ENCODE data around the gene TBC1D9. TPM values are rescaled to one million over a fixed set of nuclear protein-coding genes. Genes with fewer than 3 reads are reported as not detected.

The TBC1D9 gene
- polyA plus RNA-seq, 1 donor (not counting 4 experiments of a cell fraction or from before 2014, with no cell fraction given): 11.6 TPM

GRCh38 chr4:140633951-140634350 is 122.2 kb downstream of the TBC1D9 start:
- H3K4me3 ChIP-seq (ENCODE audit: control insufficient read depth in 2 of 3, extremely low read depth in 1 of 3, insufficient read depth in 2 of 3, low read depth in 1 of 3, low read length in 3 of 3): no peak overlapping the region
- H3K27me3 ChIP-seq (ENCODE audit: control insufficient read depth, extremely low read depth, insufficient read depth, low read length): no peaks in the 10 kb centered on the region
- H4K20me1 ChIP-seq (ENCODE audit: control insufficient read depth, extremely low read depth, insufficient read depth, low read length): no peaks in the 10 kb centered on the region
- no peaks in the 10 kb centered on the region for H3K79me2 ChIP-seq (ENCODE audit: control insufficient read depth, insufficient read depth, low read length)
- FAIRE-seq: no peak
- no peaks in the 10 kb centered on the region for H3K9me1 ChIP-seq (ENCODE audit: control insufficient read depth, extremely low read depth, insufficient read depth, low read length)
- dilution Hi-C loops (cut with MboI; ENCODE audit: extremely low pct_ligation_motif_present, low sequenced_read_pairs): no loop called here
- no peak overlapping the region for H3K27ac ChIP-seq (ENCODE audit: control insufficient read depth, insufficient read depth, low read length)
- no peak overlapping the region for H3K4me2 ChIP-seq (ENCODE audit: control insufficient read depth, extremely low read depth, insufficient read depth, low read depth, low read length)
- peaks cover 0 to 4% of the 10 kb centered on the region in 2 experiments for H3K36me3 ChIP-seq (ENCODE audit: control insufficient read depth in 2 of 2, extremely low read depth in 1 of 2, insufficient read depth in 2 of 2, low read length in 2 of 2)
- H3K9me3 ChIP-seq (ENCODE audit: control insufficient read depth, low read depth, low read length): no peaks in the 10 kb centered on the region
- H3K9ac ChIP-seq (ENCODE audit: control insufficient read depth, extremely low read depth, insufficient read depth, low read length): no peak overlapping the region
- TF ChIP-seq, protein P1, sequence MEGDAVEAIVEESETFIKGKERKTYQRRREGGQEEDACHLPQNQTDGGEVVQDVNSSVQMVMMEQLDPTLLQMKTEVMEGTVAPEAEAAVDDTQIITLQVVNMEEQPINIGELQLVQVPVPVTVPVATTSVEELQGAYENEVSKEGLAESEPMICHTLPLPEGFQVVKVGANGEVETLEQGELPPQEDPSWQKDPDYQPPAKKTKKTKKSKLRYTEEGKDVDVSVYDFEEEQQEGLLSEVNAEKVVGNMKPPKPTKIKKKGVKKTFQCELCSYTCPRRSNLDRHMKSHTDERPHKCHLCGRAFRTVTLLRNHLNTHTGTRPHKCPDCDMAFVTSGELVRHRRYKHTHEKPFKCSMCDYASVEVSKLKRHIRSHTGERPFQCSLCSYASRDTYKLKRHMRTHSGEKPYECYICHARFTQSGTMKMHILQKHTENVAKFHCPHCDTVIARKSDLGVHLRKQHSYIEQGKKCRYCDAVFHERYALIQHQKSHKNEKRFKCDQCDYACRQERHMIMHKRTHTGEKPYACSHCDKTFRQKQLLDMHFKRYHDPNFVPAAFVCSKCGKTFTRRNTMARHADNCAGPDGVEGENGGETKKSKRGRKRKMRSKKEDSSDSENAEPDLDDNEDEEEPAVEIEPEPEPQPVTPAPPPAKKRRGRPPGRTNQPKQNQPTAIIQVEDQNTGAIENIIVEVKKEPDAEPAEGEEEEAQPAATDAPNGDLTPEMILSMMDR (optimal IDR thresholded peaks at IDR 0.05 in 1 of 3, IDR thresholded peaks at IDR 0.05 in 1 of 3, conservative IDR thresholded peaks at IDR 0.05 in 1 of 3; ENCODE audit: extremely low read depth in 1 of 3, insufficient read depth in 2 of 3, low read length in 3 of 3): no peak
- no peak for TF ChIP-seq EZH2 (IDR thresholded peaks at IDR 0.05; ENCODE audit: low read length)
- H3K4me1 ChIP-seq (ENCODE audit: control insufficient read depth, extremely low read depth, insufficient read depth, low read length): peaks cover 8% of the 10 kb centered on the region
- DNase-seq (ENCODE audit: low read depth, low spot score): no peak
- no peak overlapping the region for H2AFZ ChIP-seq (ENCODE audit: control insufficient read depth, low read length)

DNA sequence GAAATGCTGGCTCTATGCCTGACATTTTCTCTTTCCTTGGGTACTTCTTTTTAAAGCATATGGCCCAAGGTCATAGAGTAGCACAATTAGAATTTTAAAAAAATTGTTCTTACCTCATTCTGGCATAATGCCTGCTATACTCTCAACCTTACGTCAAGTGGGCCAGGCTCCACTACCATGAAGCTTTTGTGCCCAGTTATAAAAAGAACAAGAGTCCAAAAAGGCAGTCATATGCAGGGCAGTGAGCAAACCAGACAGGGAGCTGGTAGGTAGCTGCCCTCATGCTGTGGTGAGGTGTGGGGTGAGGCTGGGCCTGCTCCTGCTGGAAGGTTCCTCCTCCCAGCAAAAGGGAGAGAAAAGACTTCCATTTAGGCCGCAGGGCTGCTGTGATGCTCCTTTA is 123.1 kb downstream of the TBC1D9 start:
- Histone ChIP-seq H4K20me1 (ENCODE audit: control insufficient read depth, extremely low read depth, insufficient read depth, low read length) (no peaks in the 10 kb centered on the region), H3K4me2 (ENCODE audit: control insufficient read depth, extremely low read depth, insufficient read depth, low read depth, low read length) (no peak overlapping the region), H3K79me2 (ENCODE audit: control insufficient read depth, insufficient read depth, low read length) (no peaks in the 10 kb centered on the region), H3K36me3 (ENCODE audit: control insufficient read depth in 2 of 2, extremely low read depth in 1 of 2, insufficient read depth in 2 of 2, low read length in 2 of 2) (peaks cover 0 to 4% of the 10 kb centered on the region in 2 experiments), H3K4me1 (ENCODE audit: control insufficient read depth, extremely low read depth, insufficient read depth, low read length) (peaks cover 12% of the 10 kb centered on the region), H3K27ac (ENCODE audit: control insufficient read depth, insufficient read depth, low read length) (no peak overlapping the region), H3K9me1 (ENCODE audit: control insufficient read depth, extremely low read depth, insufficient read depth, low read length) (no peaks in the 10 kb centered on the region), H3K9me3 (ENCODE audit: control insufficient read depth, low read depth, low read length) (no peaks in the 10 kb centered on the region), H3K27me3 (ENCODE audit: control insufficient read depth, extremely low read depth, insufficient read depth, low read length) (no peaks in the 10 kb centered on the region), H3K4me3 (ENCODE audit: control insufficient read depth in 2 of 3, extremely low read depth in 1 of 3, insufficient read depth in 2 of 3, low read depth in 1 of 3, low read length in 3 of 3) (no peak overlapping the region), H3K9ac (ENCODE audit: control insufficient read depth, extremely low read depth, insufficient read depth, low read length) (no peak overlapping the region), H2AFZ (ENCODE audit: control insufficient read depth, low read length) (no peak overlapping the region)
- DNase-seq (ENCODE audit: low read depth, low spot score) (no peak), FAIRE-seq (no peak)
- TF ChIP-seq, protein P1 (optimal IDR thresholded peaks at IDR 0.05 in 1 of 3, IDR thresholded peaks at IDR 0.05 in 1 of 3, conservative IDR thresholded peaks at IDR 0.05 in 1 of 3; ENCODE audit: extremely low read depth in 1 of 3, insufficient read depth in 2 of 3, low read length in 3 of 3): no peak
- no peak for TF ChIP-seq EZH2 (IDR thresholded peaks at IDR 0.05; ENCODE audit: low read length)
- dilution Hi-C loops (cut with MboI; ENCODE audit: extremely low pct_ligation_motif_present, low sequenced_read_pairs): no loop called here
